SKM-1 (cell line): ENCODE data around the gene ORM2.
"Not testable (repeated sequence)": the region's sequence is repeated elsewhere in the genome, so short reads cannot be mapped to it uniquely, and the experiment has no call there.

Experiments
- DNase-seq: peaks from one replicate; lab custom pipeline; 2025; ENCODE audit not compliant: unreplicated experiment; lab: John Stamatoyannopoulos, UW

Gene ORM2

GRCh38 chr9:114329625-114330022 lies at the start of gene ORM2:
Gene ORM2 (plus strand): TSS chr9:114329869. CDS start chr9:114329905, 36 bp downstream.
- DNase-seq = not testable (repeated sequence)

- no peak for DNase-seq
Observed at GRCh38 chr9:114280636-114281472, 48.8 kb upstream of the ORM2 start.

GRCh38 chr9:114281473-114282103 lies 48.1 kb upstream of the ORM2 start:
- DNase-seq = no peak

GRCh38 chr9:114282104-114282485 lies 47.6 kb upstream of the ORM2 start:
- DNase-seq = no peak

- no peak for DNase-seq
Observed at GRCh38 chr9:114282507-114282906, 47.2 kb upstream of the ORM2 start.

- DNase-seq = no peak
Observed at GRCh38 chr9:114282926-114283325, 46.7 kb upstream of the ORM2 start.

- DNase-seq = no peak
Observed at GRCh38 chr9:114283551-114284111, 46.0 kb upstream of the ORM2 start.

- DNase-seq = no peak
Observed at GRCh38 chr9:114284316-114285060, 45.2 kb upstream of the ORM2 start.

- DNase-seq = no peak
Observed at GRCh38 chr9:114285166-114285867, 44.4 kb upstream of the ORM2 start.

GRCh38 chr9:114286146-114286679 lies 43.5 kb upstream of the ORM2 start:
- DNase-seq = no peak

- no peak for DNase-seq
Observed at GRCh38 chr9:114287001-114287762, 42.5 kb upstream of the ORM2 start.

GRCh38 chr9:114287763-114288192 lies 41.9 kb upstream of the ORM2 start:
- no peak for DNase-seq

- DNase-seq = no peak
Observed at GRCh38 chr9:114288193-114289091, 41.2 kb upstream of the ORM2 start.

GRCh38 chr9:114289106-114289505 lies 40.6 kb upstream of the ORM2 start:
- no peak for DNase-seq

- DNase-seq = no peak
Observed at GRCh38 chr9:114289571-114290481, 39.8 kb upstream of the ORM2 start.

- no peak for DNase-seq
Observed at GRCh38 chr9:114290561-114290986, 39.1 kb upstream of the ORM2 start.

GRCh38 chr9:114291064-114291474 lies 38.6 kb upstream of the ORM2 start:
- DNase-seq = no peak
